ENCODE results near the gene LAMA2.

GRCh38 chr6:129211626-129212025 lies 328.7 kb downstream of the LAMA2 start:
- TF ChIP-seq BHLHE40 (IDR thresholded peaks at IDR 0.05; ENCODE audit: borderline replicate concordance) (no peak), FOXK2 (IDR thresholded peaks at IDR 0.05) (no peak), ARNT (IDR thresholded peaks at IDR 0.05) (no peak), ZNF384 (IDR thresholded peaks at IDR 0.05) (no peak), L3MBTL2 (conservative IDR thresholded peaks at IDR 0.05) (no peak), CTBP1 (IDR thresholded peaks at IDR 0.05; ENCODE audit: borderline replicate concordance) (no peak), HDGF (IDR thresholded peaks at IDR 0.05; ENCODE audit: borderline replicate concordance) (no peak), SP1 (IDR thresholded peaks at IDR 0.05) (no peak), NFRKB (IDR thresholded peaks at IDR 0.05) (no peak), TARDBP (IDR thresholded peaks at IDR 0.05) (no peak)
